LNCAP (cell line): ENCODE measurements around the gene KLHDC2.

Source experiments
- TF ChIP-seq, protein P1 (sequence below): fragments of 450-650 bp; IDR thresholded peaks from 2 replicates; pipeline ENCODE4 v1.5.1; 2017; ENCODE audit warnings: mild to moderate bottlenecking

KLHDC2 gene

DNA sequence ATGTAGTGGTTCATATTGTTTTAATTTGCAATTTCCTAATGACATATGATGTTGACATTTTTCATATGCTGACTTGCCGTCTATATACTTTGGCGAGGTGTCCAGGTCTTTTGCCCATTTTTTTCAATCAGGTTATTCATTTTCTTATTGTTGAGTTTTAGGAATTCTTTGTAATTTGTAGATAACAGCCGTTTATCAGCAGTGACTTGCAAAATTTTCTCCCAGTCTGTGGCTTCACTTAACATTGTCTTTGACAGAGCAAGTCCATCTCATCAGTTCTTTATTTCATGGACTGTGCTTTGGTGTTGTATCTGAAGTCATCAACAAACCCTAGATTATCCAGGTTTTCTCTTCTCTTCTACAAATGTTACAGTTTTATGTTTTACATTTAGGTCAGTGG lies 12.6 kb upstream of the KLHDC2 start:
- TF ChIP-seq, protein P1, sequence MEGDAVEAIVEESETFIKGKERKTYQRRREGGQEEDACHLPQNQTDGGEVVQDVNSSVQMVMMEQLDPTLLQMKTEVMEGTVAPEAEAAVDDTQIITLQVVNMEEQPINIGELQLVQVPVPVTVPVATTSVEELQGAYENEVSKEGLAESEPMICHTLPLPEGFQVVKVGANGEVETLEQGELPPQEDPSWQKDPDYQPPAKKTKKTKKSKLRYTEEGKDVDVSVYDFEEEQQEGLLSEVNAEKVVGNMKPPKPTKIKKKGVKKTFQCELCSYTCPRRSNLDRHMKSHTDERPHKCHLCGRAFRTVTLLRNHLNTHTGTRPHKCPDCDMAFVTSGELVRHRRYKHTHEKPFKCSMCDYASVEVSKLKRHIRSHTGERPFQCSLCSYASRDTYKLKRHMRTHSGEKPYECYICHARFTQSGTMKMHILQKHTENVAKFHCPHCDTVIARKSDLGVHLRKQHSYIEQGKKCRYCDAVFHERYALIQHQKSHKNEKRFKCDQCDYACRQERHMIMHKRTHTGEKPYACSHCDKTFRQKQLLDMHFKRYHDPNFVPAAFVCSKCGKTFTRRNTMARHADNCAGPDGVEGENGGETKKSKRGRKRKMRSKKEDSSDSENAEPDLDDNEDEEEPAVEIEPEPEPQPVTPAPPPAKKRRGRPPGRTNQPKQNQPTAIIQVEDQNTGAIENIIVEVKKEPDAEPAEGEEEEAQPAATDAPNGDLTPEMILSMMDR: no peak

DNA sequence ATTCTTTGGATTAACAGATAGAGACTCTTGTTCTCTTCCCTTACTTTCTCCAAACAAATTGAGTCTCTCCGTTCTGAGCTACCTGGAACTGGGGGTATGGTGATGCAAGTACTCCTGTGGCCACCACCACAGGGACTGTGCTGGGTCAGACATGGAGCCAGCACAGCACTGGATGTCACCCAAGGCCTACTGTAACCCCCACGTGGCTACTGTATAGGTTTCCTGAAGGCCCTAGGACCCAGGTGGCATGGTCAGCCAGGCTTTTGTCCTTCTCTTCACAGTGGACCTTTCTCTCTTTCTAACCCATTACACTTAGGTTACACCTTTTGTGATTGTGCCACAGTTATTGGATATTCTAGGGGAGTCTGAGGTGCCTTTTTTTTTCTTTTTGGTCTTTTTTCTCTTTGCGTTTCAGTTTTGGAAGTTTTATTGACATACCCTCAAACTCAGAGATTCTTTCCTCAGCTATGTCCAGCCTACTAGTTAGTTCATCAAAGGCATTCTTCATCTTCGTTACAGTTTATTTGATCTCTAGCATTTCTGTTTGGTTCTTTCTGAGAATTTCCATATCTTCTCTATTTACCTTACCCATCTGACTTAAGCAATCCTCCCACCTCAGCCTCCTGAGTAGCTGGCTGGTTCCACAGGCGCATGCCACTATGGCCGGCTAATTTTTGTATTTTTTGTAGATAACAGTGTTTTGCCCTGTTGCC lies 6.0 kb upstream of the KLHDC2 start:
- TF ChIP-seq, protein P1: no peak

DNA sequence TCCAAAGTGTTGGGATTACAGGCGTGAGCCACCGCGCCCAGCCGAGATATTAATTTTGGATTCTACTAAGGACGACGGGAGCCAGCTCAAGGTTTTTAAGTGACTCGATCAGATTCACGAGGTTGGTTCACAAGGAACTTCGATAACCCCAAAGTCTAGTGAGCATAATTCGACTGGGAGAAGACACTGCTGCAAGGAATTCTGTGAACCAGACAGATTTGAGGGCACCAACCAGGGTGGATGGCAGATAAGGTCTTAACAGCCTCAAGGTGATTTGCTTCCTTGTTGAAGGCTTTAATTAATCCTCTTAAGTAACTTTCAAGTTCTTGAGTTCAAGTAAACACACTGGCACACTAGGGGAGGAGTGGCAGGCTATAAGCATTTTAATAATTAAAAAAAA lies 1.1 kb upstream of the KLHDC2 start:
- TF ChIP-seq, protein P1: no peak

DNA sequence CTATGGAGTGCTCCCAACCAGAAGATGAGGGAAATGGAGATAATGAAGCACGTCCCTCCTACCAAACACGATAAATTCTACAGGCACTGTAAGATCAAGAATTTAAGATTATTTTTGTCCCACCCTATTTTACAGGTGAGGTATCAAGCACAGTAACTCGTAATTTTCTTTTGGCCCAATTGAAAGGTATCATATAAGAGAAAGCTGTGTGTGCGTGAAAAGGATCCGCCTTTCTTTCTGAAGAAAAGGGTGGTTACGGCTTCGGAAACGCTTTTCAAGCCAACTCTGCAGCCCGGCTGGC lies 733 bp upstream of the KLHDC2 start:
- TF ChIP-seq, protein P1: no peak

DNA sequence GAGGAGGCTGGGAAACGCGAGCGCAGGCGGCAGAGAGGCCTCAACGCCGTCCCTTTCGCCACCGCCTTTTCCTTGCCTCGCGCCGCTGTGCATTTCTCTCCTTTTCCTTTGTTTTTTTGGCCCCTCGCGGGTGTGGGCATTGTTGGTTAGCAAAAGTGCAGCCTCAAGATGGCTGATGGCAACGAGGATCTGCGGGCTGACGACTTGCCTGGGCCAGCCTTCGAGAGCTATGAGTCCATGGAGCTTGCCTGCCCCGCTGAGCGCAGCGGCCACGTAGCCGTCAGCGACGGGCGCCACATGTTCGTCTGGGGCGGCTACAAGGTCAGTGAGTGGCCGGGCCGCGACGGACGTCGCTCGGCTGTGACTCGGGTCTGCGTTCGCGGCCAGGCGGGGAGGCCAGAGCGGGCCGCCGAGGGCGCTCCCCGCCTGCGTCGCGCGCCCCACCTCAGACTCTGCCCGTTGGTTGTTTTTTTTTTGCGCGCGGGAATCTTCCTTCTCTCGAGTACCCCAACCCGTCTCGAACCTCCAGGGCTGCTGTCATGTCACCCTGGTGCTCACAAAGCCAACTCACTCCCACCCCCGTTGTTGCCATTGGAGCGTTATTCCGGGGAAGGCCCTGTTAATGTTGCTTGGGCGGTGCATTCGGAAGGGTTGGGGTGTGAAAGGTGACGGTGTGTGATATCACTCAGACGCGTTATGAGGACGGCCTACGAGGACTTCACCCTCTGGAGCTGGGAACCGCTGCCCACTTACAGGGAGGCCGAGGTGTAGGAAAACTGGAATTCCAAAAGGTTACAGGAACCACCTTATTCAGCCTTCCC lies 558 bp downstream of the KLHDC2 start:
- TF ChIP-seq, protein P1: no peak

DNA sequence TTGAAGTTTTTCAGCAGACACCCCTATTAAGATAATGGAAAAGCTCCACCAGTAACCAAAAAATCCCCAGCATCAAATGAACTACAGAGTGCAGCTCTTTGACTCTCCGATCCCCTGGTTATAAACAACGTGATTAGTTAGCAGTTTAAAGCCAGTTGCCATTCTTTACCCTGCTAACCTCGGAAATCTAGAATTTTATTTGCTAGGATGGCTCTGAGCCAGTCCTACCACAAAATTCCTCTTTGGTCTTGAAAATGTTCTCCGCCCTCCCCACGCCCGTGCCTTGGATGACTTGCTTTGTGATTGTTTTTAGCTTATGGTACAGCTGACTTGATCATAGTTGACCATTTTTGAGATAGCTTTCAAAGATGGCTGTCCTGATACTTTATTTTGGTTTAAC lies 1.2 kb downstream of the KLHDC2 start:
- TF ChIP-seq, protein P1: no peak

DNA sequence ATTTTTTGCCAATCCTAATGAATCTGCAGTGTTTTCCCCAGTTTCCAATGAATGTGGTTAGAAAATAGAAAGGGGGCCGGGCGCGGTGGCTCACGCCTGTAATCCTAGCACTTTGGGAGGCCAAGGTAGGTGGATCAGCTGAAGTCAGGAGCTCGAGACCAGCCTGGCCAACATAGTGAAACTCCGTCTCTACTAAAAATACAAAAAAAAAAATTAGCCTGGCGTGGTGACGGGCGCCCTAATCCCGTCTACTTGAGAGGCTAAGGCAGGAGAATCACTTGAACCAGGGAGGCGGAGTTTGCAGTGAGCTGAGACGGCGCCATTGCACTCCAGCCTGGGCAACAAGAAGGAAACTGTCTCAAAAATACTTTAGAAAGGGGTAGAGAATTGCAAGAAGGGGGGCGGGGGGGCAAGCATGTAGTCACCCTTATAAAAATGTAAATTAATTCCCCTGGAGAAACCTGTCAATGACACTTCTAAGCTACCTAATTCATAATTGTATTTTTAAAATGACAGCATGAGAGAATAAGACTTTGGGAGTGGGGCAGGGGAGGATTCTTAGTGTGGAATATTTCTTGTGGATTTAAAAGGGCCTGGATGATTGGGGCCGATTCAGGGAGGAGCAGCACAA lies 1.7 kb downstream of the KLHDC2 start:
- TF ChIP-seq, protein P1: no peak
